ENCODE results near the gene CACNA2D1.

The CACNA2D1 gene

GRCh38 chr7:82012453-82012852 lies 431.1 kb downstream of the CACNA2D1 start:
- in situ Hi-C loops (cut with MboI; ENCODE audit: low sequenced_read_pairs) = no loop called here

GRCh38 chr7:82010416-82010815 lies 433.2 kb downstream of the CACNA2D1 start:
- in situ Hi-C loops (cut with MboI; ENCODE audit: low sequenced_read_pairs) = no loop called here

GRCh38 chr7:82007315-82007714 lies 436.3 kb downstream of the CACNA2D1 start:
- in situ Hi-C loops (cut with MboI; ENCODE audit: low sequenced_read_pairs) = no loop called here

GRCh38 chr7:82005056-82005455 lies 438.5 kb downstream of the CACNA2D1 start:
- in situ Hi-C loops (cut with MboI; ENCODE audit: low sequenced_read_pairs) = no loop called here

- in situ Hi-C loops (cut with MboI; ENCODE audit: low sequenced_read_pairs) = no loop called here
Measured at GRCh38 chr7:81993186-81993585, 450.4 kb downstream of the CACNA2D1 start.

- in situ Hi-C loops (cut with MboI; ENCODE audit: low sequenced_read_pairs) = no loop called here
Measured at GRCh38 chr7:81990395-81990794, 453.2 kb downstream of the CACNA2D1 start.

- in situ Hi-C loops (cut with MboI; ENCODE audit: low sequenced_read_pairs) = no loop called here
Measured at GRCh38 chr7:81986723-81987470, 456.7 kb downstream of the CACNA2D1 start.

GRCh38 chr7:81983406-81983805 lies 460.2 kb downstream of the CACNA2D1 start:
- in situ Hi-C loops (cut with MboI; ENCODE audit: low sequenced_read_pairs) = no loop called here

GRCh38 chr7:81973117-81973516 lies 470.5 kb downstream of the CACNA2D1 start:
- in situ Hi-C loops (cut with MboI; ENCODE audit: low sequenced_read_pairs) = no loop called here

- in situ Hi-C loops (cut with MboI; ENCODE audit: low sequenced_read_pairs) = no loop called here
Measured at GRCh38 chr7:81960026-81960425, 483.6 kb downstream of the CACNA2D1 start.

- in situ Hi-C loops (cut with MboI; ENCODE audit: low sequenced_read_pairs) = loop anchor here (10.0 kb wide), 1 partner anchor 453 kb away; no protein-coding TSS in a partner anchor
Measured at GRCh38 chr7:81957517-81957916, 486.1 kb downstream of the CACNA2D1 start.

- in situ Hi-C loops (cut with MboI; ENCODE audit: low sequenced_read_pairs) = loop anchor here (10.0 kb wide), 1 partner anchor 452 kb away; no protein-coding TSS in a partner anchor
Measured at GRCh38 chr7:81956520-81956919, 487.1 kb downstream of the CACNA2D1 start.

- in situ Hi-C loops (cut with MboI; ENCODE audit: low sequenced_read_pairs) = no loop called here
Measured at GRCh38 chr7:81949306-81949705, 494.3 kb downstream of the CACNA2D1 start.

- in situ Hi-C loops (cut with MboI; ENCODE audit: low sequenced_read_pairs) = no loop called here
Measured at GRCh38 chr7:81944058-81944457, 499.5 kb downstream of the CACNA2D1 start.

- in situ Hi-C loops (cut with MboI; ENCODE audit: low sequenced_read_pairs) = no loop called here
Measured at GRCh38 chr7:81937091-81937490, 506.5 kb downstream of the CACNA2D1 start.

GRCh38 chr7:81934596-81935301 lies 508.8 kb downstream of the CACNA2D1 start:
- in situ Hi-C loops (cut with MboI; ENCODE audit: low sequenced_read_pairs) = no loop called here

- in situ Hi-C loops (cut with MboI; ENCODE audit: low sequenced_read_pairs) = no loop called here
Measured at GRCh38 chr7:81932936-81933335, 510.6 kb downstream of the CACNA2D1 start.

- in situ Hi-C loops (cut with MboI; ENCODE audit: low sequenced_read_pairs) = no loop called here
Measured at GRCh38 chr7:81929386-81929785, 514.2 kb downstream of the CACNA2D1 start.

- in situ Hi-C loops (cut with MboI; ENCODE audit: low sequenced_read_pairs) = no loop called here
Measured at GRCh38 chr7:81926154-81926553, 517.4 kb downstream of the CACNA2D1 start.

GRCh38 chr7:81925530-81925929 lies 518.0 kb downstream of the CACNA2D1 start:
- in situ Hi-C loops (cut with MboI; ENCODE audit: low sequenced_read_pairs) = no loop called here

GRCh38 chr7:81924494-81924893 lies 519.1 kb downstream of the CACNA2D1 start:
- in situ Hi-C loops (cut with MboI; ENCODE audit: low sequenced_read_pairs) = no loop called here

GRCh38 chr7:81919494-81919893 lies 524.1 kb downstream of the CACNA2D1 start:
- in situ Hi-C loops (cut with MboI; ENCODE audit: low sequenced_read_pairs) = no loop called here

Data from HL-60/S4 treated with retinoic acid at 250 ng/mL for 4 days and 3 days (cell line).